ENCODE results near the gene PLPPR1. TPM values are rescaled to one million over a fixed set of nuclear protein-coding genes. Genes with fewer than 3 reads are reported as not detected.

The PLPPR1 gene
- polyA plus RNA-seq, 1 of the 3 experiments (the other 2 are of a cell fraction), result not detected

DNA sequence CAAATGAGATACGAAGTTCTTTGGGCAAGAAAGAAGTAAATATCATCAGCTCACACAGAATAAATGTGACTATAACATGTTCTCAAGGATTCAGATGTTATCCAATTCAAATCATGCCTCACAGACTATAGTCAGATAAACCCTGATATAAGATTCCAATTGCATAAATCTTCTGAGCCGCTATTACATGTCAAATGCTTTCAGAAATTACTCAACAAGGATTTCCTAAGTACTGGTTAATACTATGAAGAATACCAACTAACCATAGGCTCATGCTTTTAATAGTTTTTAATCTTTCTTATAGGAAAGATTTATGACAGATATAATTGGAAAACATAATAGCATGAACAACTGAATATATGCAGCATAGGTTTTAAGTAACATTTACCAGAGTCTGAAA is 282.7 kb downstream of the PLPPR1 start (continued):
- TF ChIP-seq, protein P1, sequence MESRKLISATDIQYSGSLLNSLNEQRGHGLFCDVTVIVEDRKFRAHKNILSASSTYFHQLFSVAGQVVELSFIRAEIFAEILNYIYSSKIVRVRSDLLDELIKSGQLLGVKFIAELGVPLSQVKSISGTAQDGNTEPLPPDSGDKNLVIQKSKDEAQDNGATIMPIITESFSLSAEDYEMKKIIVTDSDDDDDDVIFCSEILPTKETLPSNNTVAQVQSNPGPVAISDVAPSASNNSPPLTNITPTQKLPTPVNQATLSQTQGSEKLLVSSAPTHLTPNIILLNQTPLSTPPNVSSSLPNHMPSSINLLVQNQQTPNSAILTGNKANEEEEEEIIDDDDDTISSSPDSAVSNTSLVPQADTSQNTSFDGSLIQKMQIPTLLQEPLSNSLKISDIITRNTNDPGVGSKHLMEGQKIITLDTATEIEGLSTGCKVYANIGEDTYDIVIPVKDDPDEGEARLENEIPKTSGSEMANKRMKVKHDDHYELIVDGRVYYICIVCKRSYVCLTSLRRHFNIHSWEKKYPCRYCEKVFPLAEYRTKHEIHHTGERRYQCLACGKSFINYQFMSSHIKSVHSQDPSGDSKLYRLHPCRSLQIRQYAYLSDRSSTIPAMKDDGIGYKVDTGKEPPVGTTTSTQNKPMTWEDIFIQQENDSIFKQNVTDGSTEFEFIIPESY (IDR thresholded peaks at IDR 0.05; ENCODE audit: borderline replicate concordance, low read depth), result no peak
- TF ChIP-seq RAD21 (IDR thresholded peaks at IDR 0.05; ENCODE audit: low read length) (no peak), TCF12 (IDR thresholded peaks at IDR 0.05) (no peak), RFX5 (IDR thresholded peaks at IDR 0.05; ENCODE audit: low read length) (no peak), PBX3 (IDR thresholded peaks at IDR 0.05) (no peak), POLR2AphosphoS5 (IDR thresholded peaks at IDR 0.05; ENCODE audit: low read depth, low read length) (no peak), GABPA (IDR thresholded peaks at IDR 0.05; ENCODE audit: low read depth) (no peak), FOXJ3 (CRISPR knock-in tag; IDR thresholded peaks at IDR 0.05) (no peak), YY1 (IDR thresholded peaks at IDR 0.05; ENCODE audit: low read depth) (no peak)
- TF ChIP-seq, protein P2, sequence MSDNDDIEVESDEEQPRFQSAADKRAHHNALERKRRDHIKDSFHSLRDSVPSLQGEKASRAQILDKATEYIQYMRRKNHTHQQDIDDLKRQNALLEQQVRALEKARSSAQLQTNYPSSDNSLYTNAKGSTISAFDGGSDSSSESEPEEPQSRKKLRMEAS (IDR thresholded peaks at IDR 0.05; ENCODE audit: low read depth), result no peak

GRCh38 chr9:101311758-101312420 is 283.4 kb downstream of the PLPPR1 start:
- H3K27me3 ChIP-seq (ENCODE audit: insufficient read depth), result peaks cover 11% of the 10 kb centered on the region
- POLR2A ChIA-PET, result no interaction called here
- TF ChIP-seq SMC3 (IDR thresholded peaks at IDR 0.05; ENCODE audit: low read depth, low read length) (peak; percentile 64), RXRA (IDR thresholded peaks at IDR 0.05; ENCODE audit: borderline replicate concordance, low read depth) (no peak), NRF1 (IDR thresholded peaks at IDR 0.05; ENCODE audit: low read depth, low read length) (no peak), ELF1 (IDR thresholded peaks at IDR 0.05) (no peak), CTCF (IDR thresholded peaks at IDR 0.05) (peak; percentile 82), RAD21 (IDR thresholded peaks at IDR 0.05; ENCODE audit: low read length) (peak; percentile 85)
- TF ChIP-seq, protein P3, sequence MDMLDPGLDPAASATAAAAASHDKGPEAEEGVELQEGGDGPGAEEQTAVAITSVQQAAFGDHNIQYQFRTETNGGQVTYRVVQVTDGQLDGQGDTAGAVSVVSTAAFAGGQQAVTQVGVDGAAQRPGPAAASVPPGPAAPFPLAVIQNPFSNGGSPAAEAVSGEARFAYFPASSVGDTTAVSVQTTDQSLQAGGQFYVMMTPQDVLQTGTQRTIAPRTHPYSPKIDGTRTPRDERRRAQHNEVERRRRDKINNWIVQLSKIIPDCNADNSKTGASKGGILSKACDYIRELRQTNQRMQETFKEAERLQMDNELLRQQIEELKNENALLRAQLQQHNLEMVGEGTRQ (IDR thresholded peaks at IDR 0.05; ENCODE audit: borderline replicate concordance, low read depth, low read length), result no peak
- H3K9me3 ChIP-seq, result no peaks in the 10 kb centered on the region
- DNase-seq, result peak; percentile 38
- no peaks in the 10 kb centered on the region for H3K9me2 ChIP-seq
- H3K4me2 ChIP-seq, result no peak overlapping the region
- H3F3A ChIP-seq (replicated peaks; ENCODE audit: insufficient read depth), result no peaks in the 10 kb centered on the region
- H3K4me1 ChIP-seq (ENCODE audit: control insufficient read depth in 1 of 2, insufficient read depth in 2 of 2, low read depth in 1 of 2, low read length in 1 of 2), result peaks cover 0 to 5% of the 10 kb centered on the region in 2 experiments; a peak in 2 of 4 replicates
- H3K27ac ChIP-seq (ENCODE audit: low read depth in 2 of 2, low read length in 1 of 2), result no peak overlapping the region
- H3K9ac ChIP-seq, result no peak overlapping the region
- H4K20me1 ChIP-seq (ENCODE audit: insufficient read depth), result no peaks in the 10 kb centered on the region
- CTCF ChIA-PET, result interaction anchor here (0.6 to 5.6 kb wide), 39 partner anchors 10 to 1016 kb away, joined by 3 to 80 read pairs (median 3); no protein-coding TSS in a partner anchor
- no peak overlapping the region for H2AFZ ChIP-seq (ENCODE audit: low read depth)
- no peaks in the 10 kb centered on the region for H3K36me3 ChIP-seq (replicated peaks in 1 of 2; ENCODE audit: control insufficient read depth in 1 of 2, insufficient read depth in 2 of 2, low read length in 1 of 2)
- H3K4me3 ChIP-seq (ENCODE audit: low read depth in 2 of 2, low read length in 1 of 2), result no peak overlapping the region; a peak in 1 of 4 replicates
- 22% methylated on average over 4 of the region's 4 CpGs for WGBS (ENCODE audit: low lambda C conversion rate)
- no peaks in the 10 kb centered on the region for H3K79me2 ChIP-seq (ENCODE audit: insufficient read depth)
